Medulla oblongata (tissue), 1 donor: Measurements from ENCODE around the gene STH.
A peak's percentile ranks its signal among the peaks of the same experiment; 100 is the strongest.

Source experiments
- DNase-seq: peaks from one replicate; pipeline ENCODE4 v3.0.0-alpha.2; 2015; ENCODE audit errors: extremely low spot score

The STH gene

DNA sequence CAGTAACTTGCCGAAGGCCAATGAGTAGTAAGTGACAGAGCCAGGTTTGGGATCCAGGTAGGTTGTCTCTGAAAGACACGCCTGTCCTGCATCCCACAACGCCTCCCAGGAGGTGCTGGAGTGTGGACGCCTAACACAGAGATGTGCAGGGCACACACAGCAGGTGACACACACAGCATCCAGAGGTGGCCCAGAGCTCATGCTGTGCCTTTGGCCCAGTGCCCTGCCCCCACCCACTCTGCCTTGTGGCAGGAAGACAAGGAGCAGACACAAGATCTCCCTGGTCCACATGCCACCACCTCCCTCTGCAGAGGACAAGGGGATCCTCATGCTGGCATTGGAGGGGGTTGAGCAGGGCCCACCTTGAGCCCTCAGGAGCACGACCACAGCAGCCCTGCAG lies 14.7 kb upstream of the STH start:
- DNase-seq: no peak

DNA sequence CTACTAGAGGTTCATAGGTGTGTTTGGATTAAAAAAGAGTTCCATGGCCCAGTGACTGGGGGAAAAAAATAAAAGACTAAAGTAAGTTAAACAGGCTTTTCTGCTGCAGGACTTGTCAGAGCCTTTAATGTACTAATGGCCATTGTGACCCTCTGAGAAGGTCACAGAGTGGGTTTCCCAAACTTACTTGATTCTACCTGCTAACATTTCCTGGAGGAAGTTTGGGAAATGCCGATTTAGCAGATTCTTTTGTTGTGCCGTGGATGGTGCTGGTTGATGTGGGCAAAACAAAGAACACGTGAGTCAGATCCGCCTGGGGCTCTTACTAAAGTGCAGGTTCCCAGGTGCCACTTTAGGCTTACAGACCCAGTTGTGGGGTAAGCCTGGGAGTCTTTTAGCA lies 13.6 kb upstream of the STH start:
- no peak for DNase-seq

DNA sequence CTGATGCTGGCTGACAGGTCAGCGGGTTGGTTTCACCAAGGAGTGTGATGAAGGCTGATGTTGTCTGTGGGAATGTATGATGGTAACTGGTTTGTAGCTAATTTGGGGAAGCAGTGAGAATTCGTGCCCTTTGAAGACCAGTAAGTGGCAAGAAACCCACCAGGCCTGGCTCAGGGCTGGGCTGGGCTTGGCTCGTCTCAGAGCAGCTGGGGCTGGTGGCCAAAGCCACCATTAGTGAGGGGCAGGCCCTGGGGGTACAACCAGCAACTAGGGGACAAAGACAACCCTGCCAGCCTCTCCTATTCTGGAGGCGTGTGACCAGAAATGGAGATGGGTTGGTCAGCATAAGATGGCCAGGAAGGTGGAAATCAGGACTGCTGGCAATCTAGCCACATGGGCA lies 13.0 kb upstream of the STH start:
- no peak for DNase-seq

DNA sequence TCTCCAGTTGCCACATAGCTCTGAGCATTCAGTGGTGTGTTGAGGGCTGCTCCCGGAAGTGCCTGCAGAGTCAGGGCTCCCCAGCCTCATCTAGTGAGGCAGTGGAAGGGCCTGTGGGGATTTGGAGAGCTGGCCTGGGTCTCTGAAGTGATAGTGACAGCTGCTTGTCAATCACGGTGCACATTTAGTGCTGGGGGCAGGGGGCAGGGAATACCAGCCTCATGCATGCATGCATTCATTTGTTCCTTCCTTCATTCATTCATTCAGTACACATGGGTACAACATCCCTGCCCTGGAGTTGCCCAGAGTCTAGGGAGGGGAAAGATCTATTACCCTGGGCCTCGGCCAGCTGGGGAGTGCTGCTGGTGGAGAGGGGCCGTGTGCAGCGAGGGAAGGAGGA lies 11.3 kb upstream of the STH start:
- no peak for DNase-seq

DNA sequence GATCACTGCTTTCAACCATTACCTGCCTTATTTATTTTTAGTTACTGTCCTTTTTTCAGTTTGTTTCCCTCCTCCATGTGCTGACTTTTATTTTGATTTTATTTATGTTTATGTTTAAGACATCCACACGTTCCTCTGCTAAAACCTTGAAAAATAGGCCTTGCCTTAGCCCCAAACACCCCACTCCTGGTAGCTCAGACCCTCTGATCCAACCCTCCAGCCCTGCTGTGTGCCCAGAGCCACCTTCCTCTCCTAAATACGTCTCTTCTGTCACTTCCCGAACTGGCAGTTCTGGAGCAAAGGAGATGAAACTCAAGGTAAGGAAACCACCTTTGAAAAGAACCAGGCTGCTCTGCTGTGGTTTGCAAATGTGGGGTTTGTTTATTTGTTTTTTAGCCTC lies 9.3 kb upstream of the STH start:
- no peak for DNase-seq

DNA sequence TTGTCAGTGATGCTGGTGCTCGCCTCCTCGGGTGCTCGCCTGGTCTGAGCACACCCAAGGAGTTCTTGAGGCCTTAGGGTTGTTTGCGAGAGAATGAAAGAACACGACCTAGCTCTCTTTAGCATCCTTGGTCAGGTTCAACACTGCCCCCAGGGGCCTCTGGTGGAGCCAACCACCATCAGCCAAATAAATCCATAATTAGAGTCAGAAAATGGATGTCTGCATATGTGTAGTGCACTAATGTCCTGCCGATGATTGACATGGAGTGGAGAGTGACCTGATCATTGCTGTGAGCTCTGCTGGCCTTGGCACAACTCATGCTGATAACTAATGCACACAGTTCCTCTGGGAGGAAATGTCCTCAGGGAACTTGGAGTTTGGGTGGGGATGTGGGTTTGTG lies 8.2 kb upstream of the STH start:
- DNase-seq: no peak

DNA sequence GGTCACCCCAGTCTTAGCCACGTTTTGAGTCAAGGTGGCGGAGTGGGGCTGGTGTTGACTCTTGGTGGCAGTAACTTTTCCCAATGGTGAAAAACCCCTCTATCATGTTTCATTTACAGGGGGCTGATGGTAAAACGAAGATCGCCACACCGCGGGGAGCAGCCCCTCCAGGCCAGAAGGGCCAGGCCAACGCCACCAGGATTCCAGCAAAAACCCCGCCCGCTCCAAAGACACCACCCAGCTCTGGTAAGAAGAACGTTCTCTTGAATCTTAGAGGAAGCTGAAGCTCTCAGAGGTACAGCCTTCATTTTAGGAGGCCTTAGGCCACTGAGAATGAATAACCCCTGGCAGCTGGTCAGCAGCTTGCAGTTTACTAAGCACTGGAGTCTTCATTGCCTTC lies 7.7 kb upstream of the STH start:
- DNase-seq: no peak

DNA sequence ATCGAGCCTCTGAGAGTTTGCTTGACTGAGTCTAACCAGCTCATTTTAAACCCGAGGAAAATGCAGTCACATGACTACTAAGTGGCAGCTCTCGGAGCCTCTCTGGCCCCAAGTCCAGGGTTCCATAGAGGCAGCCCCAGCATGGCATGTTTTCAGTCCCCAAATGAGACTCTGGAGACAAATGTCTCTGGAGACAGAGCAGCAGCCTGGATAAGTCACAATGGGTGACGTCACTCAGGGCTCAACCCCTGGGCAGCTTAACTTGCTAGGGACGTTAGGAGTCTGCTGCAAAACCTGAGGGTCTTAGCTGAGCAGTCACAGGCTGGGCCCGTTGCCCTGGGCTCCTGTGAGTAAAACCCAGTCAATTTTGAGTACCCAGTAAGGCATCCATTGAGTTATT lies 6.9 kb upstream of the STH start:
- peak; percentile 75 for DNase-seq

DNA sequence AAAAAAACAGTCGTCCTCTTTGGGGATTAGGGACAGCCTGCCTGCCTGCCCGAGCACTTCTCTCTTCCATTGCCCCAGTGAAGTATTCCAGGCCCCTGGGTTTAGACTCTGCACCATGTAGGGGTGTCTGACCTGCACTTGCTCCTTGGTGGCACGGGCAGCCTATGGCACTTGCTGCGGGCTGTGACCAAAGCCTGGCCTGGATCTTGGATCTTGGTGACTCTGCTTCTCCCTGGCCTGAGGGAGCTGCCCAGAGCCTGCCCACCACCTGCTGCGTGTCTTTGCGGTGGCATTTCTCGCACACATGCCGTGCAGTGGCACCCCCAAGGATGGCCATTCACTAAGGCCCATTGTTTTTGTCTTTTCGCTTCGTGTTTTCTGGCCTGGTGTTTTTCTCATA lies 6.1 kb upstream of the STH start:
- no peak for DNase-seq

DNA sequence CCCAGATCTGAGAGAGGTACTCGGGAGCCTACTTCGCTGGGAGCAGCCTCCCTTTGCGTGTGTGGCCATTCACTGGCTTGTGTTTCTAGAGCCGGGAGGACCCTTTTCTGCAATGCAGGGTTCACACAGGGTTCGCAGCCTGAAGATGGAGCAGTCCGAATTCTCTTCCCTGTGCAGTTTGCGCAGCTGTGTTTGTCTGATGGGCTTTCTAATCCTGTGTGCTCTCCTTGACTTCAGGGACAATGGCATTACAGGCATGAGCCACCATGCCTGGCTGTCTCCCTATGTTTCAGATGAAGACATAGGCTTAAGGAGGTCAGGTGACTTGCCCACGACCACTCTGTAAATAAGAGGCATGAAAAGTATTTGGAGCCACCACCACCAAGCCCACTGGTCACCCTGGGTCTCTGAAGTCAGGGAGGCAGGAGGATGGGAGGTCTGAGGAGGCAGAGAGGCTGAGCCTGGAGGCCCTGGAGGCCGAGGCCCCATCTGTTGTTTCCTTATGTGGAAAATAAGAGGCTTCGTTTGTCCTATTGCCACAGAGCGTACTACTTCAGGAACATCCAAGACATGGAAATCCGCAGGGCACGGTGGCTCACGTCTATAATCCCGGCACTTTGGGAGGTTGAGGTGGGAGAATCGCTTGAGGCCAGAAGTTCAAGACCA lies 5.0 kb upstream of the STH start:
- DNase-seq: no peak

DNA sequence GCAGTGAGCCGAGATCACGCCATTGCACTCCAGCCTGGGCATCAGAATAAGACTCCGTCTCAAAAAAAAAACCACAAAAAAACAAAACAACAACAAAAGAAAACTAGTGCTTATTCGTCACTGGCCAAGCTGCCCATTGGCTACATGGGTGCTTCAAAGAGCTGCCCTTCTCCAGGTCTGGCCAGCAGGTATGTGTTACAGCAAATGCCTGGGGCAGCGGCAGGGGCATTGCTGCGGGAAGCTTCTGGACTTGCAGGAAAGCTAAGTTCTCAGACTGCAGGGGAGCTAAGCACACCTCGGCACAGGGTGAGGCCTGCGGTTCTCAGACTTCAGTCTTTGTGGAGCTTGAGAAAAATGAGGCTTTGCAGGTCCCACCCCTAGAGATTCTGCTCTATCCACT lies 4.1 kb upstream of the STH start:
- no peak for DNase-seq

DNA sequence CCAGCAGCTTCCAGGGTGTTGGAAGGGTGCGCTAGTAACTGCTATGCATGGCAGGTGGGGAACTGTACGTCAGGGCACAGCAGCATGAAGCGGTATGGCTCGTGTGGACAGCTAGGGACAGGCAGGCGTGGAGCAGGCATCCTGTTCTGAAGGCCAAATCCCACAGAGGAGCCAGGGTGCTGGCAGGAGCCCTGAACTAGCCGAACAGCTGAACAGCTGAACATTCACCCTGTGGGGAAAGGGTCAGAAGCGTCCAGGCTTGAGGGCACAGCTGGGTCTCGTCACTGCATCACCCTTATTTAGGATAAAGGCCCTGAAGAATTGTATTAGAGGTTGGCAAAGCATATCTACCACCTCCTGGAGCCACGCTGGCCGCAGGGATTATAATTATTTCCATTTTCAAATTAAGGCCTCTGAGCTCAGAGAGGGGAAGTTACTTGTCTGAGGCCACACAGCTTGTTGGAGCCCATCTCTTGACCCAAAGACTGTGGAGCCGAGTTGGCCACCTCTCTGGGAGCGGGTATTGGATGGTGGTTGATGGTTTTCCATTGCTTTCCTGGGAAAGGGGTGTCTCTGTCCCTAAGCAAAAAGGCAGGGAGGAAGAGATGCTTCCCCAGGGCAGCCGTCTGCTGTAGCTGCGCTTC lies 3.3 kb upstream of the STH start:
- no peak for DNase-seq

DNA sequence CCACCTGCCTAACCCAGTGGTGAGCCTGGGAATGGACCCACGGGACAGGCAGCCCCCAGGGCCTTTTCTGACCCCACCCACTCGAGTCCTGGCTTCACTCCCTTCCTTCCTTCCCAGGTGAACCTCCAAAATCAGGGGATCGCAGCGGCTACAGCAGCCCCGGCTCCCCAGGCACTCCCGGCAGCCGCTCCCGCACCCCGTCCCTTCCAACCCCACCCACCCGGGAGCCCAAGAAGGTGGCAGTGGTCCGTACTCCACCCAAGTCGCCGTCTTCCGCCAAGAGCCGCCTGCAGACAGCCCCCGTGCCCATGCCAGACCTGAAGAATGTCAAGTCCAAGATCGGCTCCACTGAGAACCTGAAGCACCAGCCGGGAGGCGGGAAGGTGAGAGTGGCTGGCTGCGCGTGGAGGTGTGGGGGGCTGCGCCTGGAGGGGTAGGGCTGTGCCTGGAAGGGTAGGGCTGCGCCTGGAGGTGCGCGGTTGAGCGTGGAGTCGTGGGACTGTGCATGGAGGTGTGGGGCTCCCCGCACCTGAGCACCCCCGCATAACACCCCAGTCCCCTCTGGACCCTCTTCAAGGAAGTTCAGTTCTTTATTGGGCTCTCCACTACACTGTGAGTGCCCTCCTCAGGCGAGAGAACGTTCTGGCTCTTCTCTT lies 2.6 kb upstream of the STH start:
- no peak for DNase-seq

DNA sequence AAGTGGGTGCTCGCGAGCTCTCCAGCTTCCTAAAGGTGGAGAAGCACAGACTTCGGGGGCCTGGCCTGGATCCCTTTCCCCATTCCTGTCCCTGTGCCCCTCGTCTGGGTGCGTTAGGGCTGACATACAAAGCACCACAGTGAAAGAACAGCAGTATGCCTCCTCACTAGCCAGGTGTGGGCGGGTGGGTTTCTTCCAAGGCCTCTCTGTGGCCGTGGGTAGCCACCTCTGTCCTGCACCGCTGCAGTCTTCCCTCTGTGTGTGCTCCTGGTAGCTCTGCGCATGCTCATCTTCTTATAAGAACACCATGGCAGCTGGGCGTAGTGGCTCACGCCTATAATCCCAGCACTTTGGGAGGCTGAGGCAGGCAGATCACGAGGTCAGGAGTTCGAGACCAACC lies 1.9 kb upstream of the STH start:
- DNase-seq: no peak

DNA sequence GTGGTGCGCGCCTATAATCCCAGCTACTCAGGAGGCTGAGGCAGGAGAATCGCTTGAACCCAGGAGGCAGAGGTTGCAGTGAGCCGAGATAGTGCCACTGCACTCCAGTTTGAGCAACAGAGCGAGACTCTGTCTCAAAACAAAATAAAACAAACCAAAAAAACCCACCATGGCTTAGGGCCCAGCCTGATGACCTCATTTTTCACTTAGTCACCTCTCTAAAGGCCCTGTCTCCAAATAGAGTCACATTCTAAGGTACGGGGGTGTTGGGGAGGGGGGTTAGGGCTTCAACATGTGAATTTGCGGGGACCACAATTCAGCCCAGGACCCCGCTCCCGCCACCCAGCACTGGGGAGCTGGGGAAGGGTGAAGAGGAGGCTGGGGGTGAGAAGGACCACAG lies 1.4 kb upstream of the STH start:
- no peak for DNase-seq

DNA sequence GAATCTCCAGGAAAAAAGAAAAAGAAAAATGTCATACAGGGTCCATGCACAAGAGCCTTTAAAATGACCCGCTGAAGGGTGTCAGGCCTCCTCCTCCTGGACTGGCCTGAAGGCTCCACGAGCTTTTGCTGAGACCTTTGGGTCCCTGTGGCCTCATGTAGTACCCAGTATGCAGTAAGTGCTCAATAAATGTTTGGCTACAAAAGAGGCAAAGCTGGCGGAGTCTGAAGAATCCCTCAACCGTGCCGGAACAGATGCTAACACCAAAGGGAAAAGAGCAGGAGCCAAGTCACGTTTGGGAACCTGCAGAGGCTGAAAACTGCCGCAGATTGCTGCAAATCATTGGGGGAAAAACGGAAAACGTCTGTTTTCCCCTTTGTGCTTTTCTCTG lies 845 bp downstream of the STH start:
- DNase-seq: no peak

DNA sequence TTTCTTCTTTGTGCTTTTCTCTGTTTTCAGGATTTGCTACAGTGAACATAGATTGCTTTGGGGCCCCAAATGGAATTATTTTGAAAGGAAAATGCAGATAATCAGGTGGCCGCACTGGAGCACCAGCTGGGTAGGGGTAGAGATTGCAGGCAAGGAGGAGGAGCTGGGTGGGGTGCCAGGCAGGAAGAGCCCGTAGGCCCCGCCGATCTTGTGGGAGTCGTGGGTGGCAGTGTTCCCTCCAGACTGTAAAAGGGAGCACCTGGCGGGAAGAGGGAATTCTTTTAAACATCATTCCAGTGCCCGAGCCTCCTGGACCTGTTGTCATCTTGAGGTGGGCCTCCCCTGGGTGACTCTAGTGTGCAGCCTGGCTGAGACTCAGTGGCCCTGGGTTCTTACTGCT lies 1.2 kb downstream of the STH start:
- DNase-seq: no peak

DNA sequence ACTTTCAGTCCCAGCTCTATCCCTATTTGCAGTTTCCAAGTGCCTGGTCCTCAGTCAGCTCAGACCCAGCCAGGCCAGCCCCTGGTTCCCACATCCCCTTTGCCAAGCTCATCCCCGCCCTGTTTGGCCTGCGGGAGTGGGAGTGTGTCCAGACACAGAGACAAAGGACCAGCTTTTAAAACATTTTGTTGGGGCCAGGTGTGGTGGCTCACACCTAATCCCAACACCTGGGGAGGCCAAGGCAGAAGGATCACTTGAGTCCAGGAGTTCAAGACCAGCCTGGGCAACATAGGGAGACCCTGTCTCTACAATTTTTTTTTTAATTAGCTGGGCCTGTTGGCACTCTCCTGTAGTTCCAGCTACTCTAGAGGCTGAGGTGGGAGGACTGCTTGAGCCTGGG lies 1.7 kb downstream of the STH start:
- peak; percentile 33 for DNase-seq

DNA sequence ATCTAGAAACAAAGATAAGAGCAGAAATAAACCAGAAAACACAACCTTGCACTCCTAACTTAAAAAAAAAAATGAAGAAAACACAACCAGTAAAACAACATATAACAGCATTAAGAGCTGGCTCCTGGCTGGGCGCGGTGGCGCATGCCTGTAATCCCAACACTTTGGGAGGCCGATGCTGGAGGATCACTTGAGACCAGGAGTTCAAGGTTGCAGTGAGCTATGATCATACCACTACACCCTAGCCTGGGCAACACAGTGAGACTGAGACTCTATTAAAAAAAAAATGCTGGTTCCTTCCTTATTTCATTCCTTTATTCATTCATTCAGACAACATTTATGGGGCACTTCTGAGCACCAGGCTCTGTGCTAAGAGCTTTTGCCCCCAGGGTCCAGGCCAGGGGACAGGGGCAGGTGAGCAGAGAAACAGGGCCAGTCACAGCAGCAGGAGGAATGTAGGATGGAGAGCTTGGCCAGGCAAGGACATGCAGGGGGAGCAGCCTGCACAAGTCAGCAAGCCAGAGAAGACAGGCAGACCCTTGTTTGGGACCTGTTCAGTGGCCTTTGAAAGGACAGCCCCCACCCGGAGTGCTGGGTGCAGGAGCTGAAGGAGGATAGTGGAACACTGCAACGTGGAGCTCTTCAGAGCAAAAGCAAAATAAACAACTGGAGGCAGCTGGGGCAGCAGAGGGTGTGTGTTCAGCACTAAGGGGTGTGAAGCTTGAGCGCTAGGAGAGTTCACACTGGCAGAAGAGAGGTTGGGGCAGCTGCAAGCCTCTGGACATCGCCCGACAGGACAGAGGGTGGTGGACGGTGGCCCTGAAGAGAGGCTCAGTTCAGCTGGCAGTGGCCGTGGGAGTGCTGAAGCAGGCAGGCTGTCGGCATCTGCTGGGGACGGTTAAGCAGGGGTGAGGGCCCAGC lies 2.6 kb downstream of the STH start:
- no peak for DNase-seq

DNA sequence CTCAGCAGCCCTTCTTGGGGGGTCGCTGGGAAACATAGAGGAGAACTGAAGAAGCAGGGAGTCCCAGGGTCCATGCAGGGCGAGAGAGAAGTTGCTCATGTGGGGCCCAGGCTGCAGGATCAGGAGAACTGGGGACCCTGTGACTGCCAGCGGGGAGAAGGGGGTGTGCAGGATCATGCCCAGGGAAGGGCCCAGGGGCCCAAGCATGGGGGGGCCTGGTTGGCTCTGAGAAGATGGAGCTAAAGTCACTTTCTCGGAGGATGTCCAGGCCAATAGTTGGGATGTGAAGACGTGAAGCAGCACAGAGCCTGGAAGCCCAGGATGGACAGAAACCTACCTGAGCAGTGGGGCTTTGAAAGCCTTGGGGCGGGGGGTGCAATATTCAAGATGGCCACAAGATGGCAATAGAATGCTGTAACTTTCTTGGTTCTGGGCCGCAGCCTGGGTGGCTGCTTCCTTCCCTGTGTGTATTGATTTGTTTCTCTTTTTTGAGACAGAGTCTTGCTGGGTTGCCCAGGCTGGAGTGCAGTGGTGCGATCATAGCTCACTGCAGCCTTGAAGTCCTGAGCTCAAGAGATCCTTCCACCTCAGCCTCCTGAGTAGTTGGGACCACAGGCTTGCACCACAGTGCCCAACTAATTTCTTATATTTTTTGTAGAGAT lies 3.4 kb downstream of the STH start:
- peak; percentile 80 for DNase-seq

DNA sequence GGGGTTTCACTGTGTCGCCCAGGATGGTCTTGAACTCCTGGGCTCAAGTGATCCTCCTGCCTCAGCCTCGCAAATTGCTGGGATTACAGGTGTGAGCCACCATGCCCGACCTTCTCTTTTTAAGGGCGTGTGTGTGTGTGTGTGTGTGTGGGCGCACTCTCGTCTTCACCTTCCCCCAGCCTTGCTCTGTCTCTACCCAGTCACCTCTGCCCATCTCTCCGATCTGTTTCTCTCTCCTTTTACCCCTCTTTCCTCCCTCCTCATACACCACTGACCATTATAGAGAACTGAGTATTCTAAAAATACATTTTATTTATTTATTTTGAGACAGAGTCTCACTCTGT lies 3.9 kb downstream of the STH start:
- DNase-seq: no peak
